ENCODE data around the gene PAX1.

Gene PAX1

DNA sequence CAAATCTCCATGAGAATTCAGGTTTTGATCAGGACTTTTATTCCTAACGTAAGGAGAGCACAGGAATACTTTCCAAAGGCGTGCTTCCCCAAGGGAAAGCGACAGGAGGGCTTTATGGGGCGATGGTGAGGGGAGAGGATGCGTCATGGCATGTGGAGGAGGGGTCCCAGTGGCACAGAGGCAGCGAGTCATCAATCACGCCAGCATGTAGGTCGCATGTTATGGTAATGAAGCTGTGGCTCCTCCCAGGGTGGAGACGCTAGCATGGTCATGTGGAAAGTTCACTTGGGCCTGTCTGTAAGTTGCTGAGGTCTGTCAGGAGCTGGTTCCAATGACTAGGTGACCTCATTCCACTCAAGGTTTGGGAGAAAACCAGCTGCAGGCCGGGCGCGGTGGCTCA lies 35.3 kb upstream of the PAX1 start:
- no peaks in the 10 kb centered on the region for H3K9me3 ChIP-seq
- no peak overlapping the region for H3K4me3 ChIP-seq
- H3K36me3 ChIP-seq, result no peaks in the 10 kb centered on the region
- no peaks in the 10 kb centered on the region for H3K27me3 ChIP-seq
- DNase-seq, result no peak
- intact Hi-C loops (cut with DNase I; ENCODE audit: low total_unique reads), result no loop called here
- H3K4me1 ChIP-seq, result no peaks in the 10 kb centered on the region
- TF ChIP-seq, protein P1, sequence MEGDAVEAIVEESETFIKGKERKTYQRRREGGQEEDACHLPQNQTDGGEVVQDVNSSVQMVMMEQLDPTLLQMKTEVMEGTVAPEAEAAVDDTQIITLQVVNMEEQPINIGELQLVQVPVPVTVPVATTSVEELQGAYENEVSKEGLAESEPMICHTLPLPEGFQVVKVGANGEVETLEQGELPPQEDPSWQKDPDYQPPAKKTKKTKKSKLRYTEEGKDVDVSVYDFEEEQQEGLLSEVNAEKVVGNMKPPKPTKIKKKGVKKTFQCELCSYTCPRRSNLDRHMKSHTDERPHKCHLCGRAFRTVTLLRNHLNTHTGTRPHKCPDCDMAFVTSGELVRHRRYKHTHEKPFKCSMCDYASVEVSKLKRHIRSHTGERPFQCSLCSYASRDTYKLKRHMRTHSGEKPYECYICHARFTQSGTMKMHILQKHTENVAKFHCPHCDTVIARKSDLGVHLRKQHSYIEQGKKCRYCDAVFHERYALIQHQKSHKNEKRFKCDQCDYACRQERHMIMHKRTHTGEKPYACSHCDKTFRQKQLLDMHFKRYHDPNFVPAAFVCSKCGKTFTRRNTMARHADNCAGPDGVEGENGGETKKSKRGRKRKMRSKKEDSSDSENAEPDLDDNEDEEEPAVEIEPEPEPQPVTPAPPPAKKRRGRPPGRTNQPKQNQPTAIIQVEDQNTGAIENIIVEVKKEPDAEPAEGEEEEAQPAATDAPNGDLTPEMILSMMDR (IDR thresholded peaks at IDR 0.05), result no peak
- no peak overlapping the region for H3K27ac ChIP-seq

- Histone ChIP-seq H3K27ac (no peak overlapping the region), H3K9me3 (no peaks in the 10 kb centered on the region), H3K4me3 (no peak overlapping the region), H3K4me1 (no peaks in the 10 kb centered on the region), H3K27me3 (no peaks in the 10 kb centered on the region), H3K36me3 (no peaks in the 10 kb centered on the region)
- no peak for DNase-seq
- intact Hi-C loops (cut with DNase I; ENCODE audit: low total_unique reads), result no loop called here
- TF ChIP-seq, protein P1 (IDR thresholded peaks at IDR 0.05), result no peak
Measured at GRCh38 chr20:21670981-21671380, 34.5 kb upstream of the PAX1 start.

- H3K27ac ChIP-seq, result no peak overlapping the region
- H3K4me1 ChIP-seq, result no peaks in the 10 kb centered on the region
- no peaks in the 10 kb centered on the region for H3K27me3 ChIP-seq
- H3K4me3 ChIP-seq, result no peak overlapping the region
- H3K9me3 ChIP-seq, result no peaks in the 10 kb centered on the region
- TF ChIP-seq, protein P1 (IDR thresholded peaks at IDR 0.05), result no peak
- intact Hi-C loops (cut with DNase I; ENCODE audit: low total_unique reads), result no loop called here
- no peak for DNase-seq
- H3K36me3 ChIP-seq, result no peaks in the 10 kb centered on the region
Measured at GRCh38 chr20:21677261-21677660, 28.2 kb upstream of the PAX1 start.

- no peaks in the 10 kb centered on the region for H3K36me3 ChIP-seq
- no peaks in the 10 kb centered on the region for H3K27me3 ChIP-seq
- no peak for DNase-seq
- intact Hi-C loops (cut with DNase I; ENCODE audit: low total_unique reads), result no loop called here
- TF ChIP-seq, protein P1 (IDR thresholded peaks at IDR 0.05), result no peak
- H3K9me3 ChIP-seq, result no peaks in the 10 kb centered on the region
- no peak overlapping the region for H3K4me3 ChIP-seq
- H3K4me1 ChIP-seq, result no peaks in the 10 kb centered on the region
- no peak overlapping the region for H3K27ac ChIP-seq
Measured at GRCh38 chr20:21677781-21678180, 27.7 kb upstream of the PAX1 start.

GRCh38 chr20:21681234-21681921 lies 24.1 kb upstream of the PAX1 start:
- H3K4me3 ChIP-seq, result peak overlapping the region; percentile 4 to 22
- no peaks in the 10 kb centered on the region for H3K27me3 ChIP-seq
- TF ChIP-seq, protein P1 (IDR thresholded peaks at IDR 0.05), result no peak
- intact Hi-C loops (cut with DNase I; ENCODE audit: low total_unique reads), result no loop called here
- no peak for DNase-seq
- H3K36me3 ChIP-seq, result no peaks in the 10 kb centered on the region
- H3K9me3 ChIP-seq, result no peaks in the 10 kb centered on the region
- H3K27ac ChIP-seq, result no peak overlapping the region
- H3K4me1 ChIP-seq, result no peaks in the 10 kb centered on the region

DNA sequence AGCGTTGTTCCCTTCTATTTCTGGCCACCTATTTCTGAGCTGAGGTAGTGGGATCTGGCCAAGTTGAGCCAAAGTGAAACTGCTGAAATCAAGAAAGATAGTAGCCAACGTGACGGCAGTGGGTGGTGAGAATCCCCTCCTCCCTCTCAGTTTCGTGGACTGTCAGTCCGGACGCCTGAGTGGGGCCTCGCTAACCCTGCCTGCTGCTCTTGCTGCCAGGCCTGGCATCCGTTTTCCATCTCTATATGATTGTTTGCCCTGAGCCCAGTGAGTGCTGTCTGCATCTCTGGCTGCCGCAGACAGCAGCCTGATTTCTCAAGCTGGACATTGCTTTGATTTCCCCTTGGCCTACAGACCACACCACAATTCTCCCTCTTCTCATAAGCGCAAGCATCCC lies 23.5 kb upstream of the PAX1 start:
- Histone ChIP-seq H3K4me3 (peak overlapping the region; percentile 4 to 22), H3K27ac (no peak overlapping the region), H3K27me3 (peaks cover 0 to 3% of the 10 kb centered on the region in 2 donors), H3K9me3 (no peaks in the 10 kb centered on the region), H3K36me3 (no peaks in the 10 kb centered on the region), H3K4me1 (no peaks in the 10 kb centered on the region)
- TF ChIP-seq, protein P1 (IDR thresholded peaks at IDR 0.05), result no peak
- no peak for DNase-seq
- intact Hi-C loops (cut with DNase I; ENCODE audit: low total_unique reads), result no loop called here
